Measurements from ENCODE around the gene SEC22A. TPM values are rescaled to one million over a fixed set of nuclear protein-coding genes. Genes with fewer than 3 reads are reported as not detected.

SEC22A gene
- total and polyA plus RNA-seq, 2 of the 8 experiments (the other 6 are each of a cell fraction or from before 2014, with no cell fraction given), result 10.6 to 17.1 TPM

- Histone ChIP-seq H3K79me2 (ENCODE audit: control insufficient read depth in 1 of 2, insufficient read depth in 2 of 2, low read length in 2 of 2) (no peaks in the 10 kb centered on the region), H3K4me1 (replicated peaks in 1 of 4; ENCODE audit: control insufficient read depth in 3 of 4, insufficient read depth in 4 of 4, low read length in 3 of 4) (no peaks in the 10 kb centered on the region), H3K9ac (replicated peaks in 1 of 4; ENCODE audit: extremely low read depth in 1 of 4, low read depth in 3 of 4, low read length in 3 of 4) (no peak overlapping the region), H3K18ac (ENCODE audit: extremely low read depth, low read length) (no peak overlapping the region), H2BK5ac (ENCODE audit: low read depth, low read length) (no peak overlapping the region), H4K91ac (replicated peaks; ENCODE audit: insufficient read length, low read length) (no peak overlapping the region), H2AK5ac (ENCODE audit: low read depth, low read length) (no peak overlapping the region), H3K4me3 (ENCODE audit: extremely low read depth in 1 of 4, insufficient read depth in 2 of 4, low read depth in 3 of 4, low read length in 4 of 4) (no peak overlapping the region), H3K4me2 (ENCODE audit: insufficient read depth in 1 of 2, low read depth in 2 of 2, low read length in 2 of 2) (no peak overlapping the region), H3K56ac (replicated peaks; ENCODE audit: insufficient read length, low read depth, low read length) (no peak overlapping the region), H2AFZ (ENCODE audit: low read length) (no peak overlapping the region), H4K5ac (ENCODE audit: insufficient read length, low read depth, low read length) (no peak overlapping the region), H3K14ac (ENCODE audit: insufficient read length) (no peak overlapping the region), H2BK120ac (replicated peaks; ENCODE audit: low read depth, low read length) (no peak overlapping the region), H3K4ac (replicated peaks; ENCODE audit: insufficient read length, low read depth, low read length) (no peak overlapping the region), H3K27ac (ENCODE audit: low read depth, low read length) (no peak overlapping the region), H2BK20ac (ENCODE audit: low read length) (no peak overlapping the region), H3K23me2 (ENCODE audit: low read depth, low read length) (no peaks in the 10 kb centered on the region), H4K8ac (ENCODE audit: extremely low read depth, insufficient read depth, low read length) (no peak overlapping the region), H3K27me3 (replicated peaks in 1 of 4; ENCODE audit: control insufficient read depth in 3 of 4, extremely low read depth in 1 of 4, insufficient read depth in 3 of 4, low read length in 3 of 4) (no peaks in the 10 kb centered on the region), H4K20me1 (replicated peaks in 1 of 2; ENCODE audit: control insufficient read depth in 1 of 2, insufficient read depth in 2 of 2, low read length in 2 of 2) (no peaks in the 10 kb centered on the region), H2BK12ac (ENCODE audit: low read depth, low read length) (no peak overlapping the region), H2BK15ac (ENCODE audit: low read length) (no peak overlapping the region), H3K36me3 (ENCODE audit: control insufficient read depth in 2 of 4, insufficient read depth in 4 of 4, low read length in 3 of 4) (peaks cover 0 to 11% (median 6%) of the 10 kb centered on the region in 4 experiments; a peak in 6 of 8 replicates), H3K9me3 (ENCODE audit: insufficient read depth in 2 of 2, low read depth in 1 of 2, low read length in 1 of 2) (no peaks in the 10 kb centered on the region), H3K79me1 (ENCODE audit: low read depth, low read length) (no peaks in the 10 kb centered on the region), H3K23ac (ENCODE audit: insufficient read length) (no peak overlapping the region)
- ChIA-PET CTCF (ENCODE audit: partially characterized antibody) (interaction anchor here (0.6 to 5.5 kb wide), 10 partner anchors 14 to 215 kb away, joined by 3 to 27 read pairs (median 4); no protein-coding TSS in a partner anchor), POLR2A (ENCODE audit: partially characterized antibody) (interaction anchor here (1.1 to 1.3 kb wide), 2 partner anchors 14 to 45 kb away, joined by 3 to 4 read pairs; no protein-coding TSS in a partner anchor)
- no peak for FAIRE-seq
- TF ChIP-seq BRCA1 (IDR thresholded peaks at IDR 0.05; ENCODE audit: low read depth, low read length), result no peak
- DNase-seq (ENCODE audit: low read depth in 1 of 2, low spot score in 2 of 2), result peak in 1 of 2 experiments; percentile 24
- WGBS, 2 experiments (ENCODE audit: extremely low coverage in 1 of 2, insufficient coverage in 1 of 2, insufficient read length in 1 of 2, insufficient replicate concordance in 2 of 2, low coverage in 1 of 2, low lambda C conversion rate in 2 of 2, missing lambda C conversion rate in 1 of 2), result 91% methylated on average over 4 of the region's 4 CpGs; no CpG with 5 or more reads in 1 of the 2 experiments
Observed at GRCh38 chr3:123157598-123158287, 44.0 kb upstream of the SEC22A start.
